Hepatocyte (in vitro differentiated cells): ENCODE data around the gene MICU1. TPM values are rescaled to one million over a fixed set of nuclear protein-coding genes. Genes with fewer than 3 reads are reported as not detected.
"Not testable (repeated sequence)": the region's sequence is repeated elsewhere in the genome, so short reads cannot be mapped to it uniquely, and the experiment has no call there.

Experiments
- DNase-seq: peaks from one replicate; pipeline ENCODE4 v3.0.0-alpha.2; 2016; ENCODE audit warnings: low spot score
- H2AFZ ChIP-seq: fragments of 200-600 bp; sonication (generic); 2 replicates; pipeline ENCODE4 v1.6.0; 2016; ENCODE audit warnings: antibody characterized with exemption, mild to moderate bottlenecking
- H3K27ac ChIP-seq: fragments of 200-600 bp; sonication (generic); 2 replicates; pipeline ENCODE4 v1.5.1; 2016; ENCODE audit warnings: mild to moderate bottlenecking
- H3K27me3 ChIP-seq: fragments of 200-600 bp; sonication (generic); 2 replicates; pipeline ENCODE4 v1.6.1; 2016
- H3K36me3 ChIP-seq: fragments of 200-600 bp; sonication (generic); replicated peaks from 2 replicates; pipeline ENCODE4 v1.5.1; 2016; ENCODE audit warnings: low read depth; ENCODE audit not compliant: insufficient read depth
- H3K4me1 ChIP-seq: fragments of 200-600 bp; sonication (generic); 2 replicates; pipeline ENCODE4 v1.5.1; 2016; ENCODE audit warnings: mild to moderate bottlenecking, moderate library complexity; ENCODE audit not compliant: insufficient read depth
- H3K4me2 ChIP-seq: fragments of 200-600 bp; sonication (generic); 2 replicates; pipeline ENCODE4 v1.6.0; 2016
- H3K4me3 ChIP-seq: fragments of 200-600 bp; sonication (generic); 2 replicates; pipeline ENCODE4 v1.5.1; 2016; ENCODE audit warnings: mild to moderate bottlenecking
- H3K79me2 ChIP-seq: fragments of 200-600 bp; sonication (generic); 2 replicates; pipeline ENCODE4 v1.6.0; 2017; ENCODE audit warnings: mild to moderate bottlenecking
- H3K9me2 ChIP-seq: fragments of 200-600 bp; sonication (generic); replicated peaks from 2 replicates; pipeline ENCODE4 v1.6.0; 2017; ENCODE audit warnings: mild to moderate bottlenecking; ENCODE audit not compliant: insufficient read depth
- H3K9me3 ChIP-seq: fragments of 200-600 bp; sonication (generic); 2 replicates; pipeline ENCODE4 v1.5.1; 2016; ENCODE audit warnings: low read depth, mild to moderate bottlenecking
- H4K20me1 ChIP-seq: fragments of 200-600 bp; sonication (generic); 2 replicates; pipeline ENCODE4 v1.6.0; 2016; ENCODE audit warnings: mild to moderate bottlenecking; ENCODE audit not compliant: insufficient read depth, poor library complexity, severe bottlenecking
- CTCF ChIP-seq: fragments of 200-600 bp; sonication (generic); IDR thresholded peaks from 2 replicates; pipeline ENCODE4 v1.5.1; 2016; ENCODE audit warnings: antibody characterized with exemption, mild to moderate bottlenecking; ENCODE audit not compliant: poor library complexity
- EZH2 ChIP-seq: fragments of 200-600 bp; sonication (generic); IDR thresholded peaks from 2 replicates; pipeline ENCODE4 v1.6.1; 2016; ENCODE audit warnings: antibody characterized with exemption, mild to moderate bottlenecking, borderline replicate concordance
- EZH2phosphoT487 ChIP-seq: fragments of 200-600 bp; sonication (generic); IDR thresholded peaks from one replicate; pipeline ENCODE4 v1.6.1; 2018; ENCODE audit warnings: antibody characterized with exemption, mild to moderate bottlenecking, low read depth, moderate library complexity; ENCODE audit not compliant: unreplicated experiment, severe bottlenecking
- WGBS: methylation state at CpG from one replicate; pipeline ENCODE4 v1.1.6; 2016; ENCODE audit warnings: low lambda C conversion rate; ENCODE audit errors: missing lambda C conversion rate; 5-methylcytosine and 5-hydroxymethylcytosine counted together
- polyA plus RNA-seq: library from polyadenylated mRNA; unstranded; fragments of >200 nt; fragmentation: Nextera tagmentation; extraction: Ambion mirVana; gene quantifications from 2 replicates; pipeline ENCODE4 v1.2.1, GENCODE V29; 2016
- total RNA-seq: library from RNA; depleted of rRNA; stranded (reverse); fragments of >200 nt; gene quantifications from 2 replicates; pipeline ENCODE4 v1.2.3, GENCODE V29; 2014

Gene MICU1
- total and polyA plus RNA-seq, 2 experiments from 2014 or later, result 34.0 to 60.1 TPM

- no peak for DNase-seq
- Histone ChIP-seq H3K36me3 (no peaks in the 10 kb centered on the region), H3K27ac (no peak overlapping the region), H3K4me2 (no peak overlapping the region), H3K9me3 (no peaks in the 10 kb centered on the region), H2AFZ (no peak overlapping the region), H4K20me1 (no peaks in the 10 kb centered on the region), H3K9me2 (no peaks in the 10 kb centered on the region), H3K79me2 (no peaks in the 10 kb centered on the region), H3K27me3 (no peaks in the 10 kb centered on the region), H3K4me1 (no peaks in the 10 kb centered on the region), H3K4me3 (no peak overlapping the region)
- TF ChIP-seq EZH2phosphoT487 (no peak), CTCF (no peak), EZH2 (no peak)
- WGBS, result 58% methylated on average over 3 of the region's 3 CpGs
Observed at GRCh38 chr10:72386916-72387586, 238.8 kb downstream of the MICU1 start.

GRCh38 chr10:72385724-72386123, 240.2 kb downstream of the MICU1 start:
- no peak overlapping the region for H3K4me3 ChIP-seq
- H3K36me3 ChIP-seq, result no peaks in the 10 kb centered on the region
- no peaks in the 10 kb centered on the region for H3K9me2 ChIP-seq
- 95% methylated on average over 4 of the region's 4 CpGs for WGBS
- no peaks in the 10 kb centered on the region for H3K4me1 ChIP-seq
- no peak overlapping the region for H2AFZ ChIP-seq
- H3K9me3 ChIP-seq, result no peaks in the 10 kb centered on the region
- no peak for DNase-seq
- H3K79me2 ChIP-seq, result no peaks in the 10 kb centered on the region
- H3K4me2 ChIP-seq, result no peak overlapping the region
- no peak overlapping the region for H3K27ac ChIP-seq
- no peaks in the 10 kb centered on the region for H4K20me1 ChIP-seq
- H3K27me3 ChIP-seq, result no peaks in the 10 kb centered on the region
- TF ChIP-seq CTCF, result no peak

- WGBS, result 85% methylated on average over 7 of the region's 7 CpGs
- not testable (repeated sequence) for DNase-seq, H3K27ac ChIP-seq
Observed at GRCh38 chr10:72384982-72385381, 240.9 kb downstream of the MICU1 start.

GRCh38 chr10:72379776-72380175, 246.1 kb downstream of the MICU1 start:
- Histone ChIP-seq H3K9me3 (no peaks in the 10 kb centered on the region), H3K4me3 (no peak overlapping the region), H3K4me2 (no peak overlapping the region), H3K9me2 (no peaks in the 10 kb centered on the region), H2AFZ (no peak overlapping the region), H4K20me1 (no peaks in the 10 kb centered on the region), H3K27me3 (no peaks in the 10 kb centered on the region), H3K79me2 (no peaks in the 10 kb centered on the region), H3K27ac (no peak overlapping the region), H3K36me3 (no peaks in the 10 kb centered on the region), H3K4me1 (no peaks in the 10 kb centered on the region)
- TF ChIP-seq CTCF (no peak), EZH2phosphoT487 (no peak), EZH2 (no peak)
- DNase-seq, result no peak
- WGBS, result 90% methylated on average over 2 of the region's 2 CpGs

More at GRCh38 chr10:72384982-72385381, 240.9 kb downstream of the MICU1 start:
- H3K4me1 ChIP-seq, H3K36me3 ChIP-seq, H3K4me2 ChIP-seq, H3K4me3 ChIP-seq, H2AFZ ChIP-seq, H3K79me2 ChIP-seq, H3K9me2 ChIP-seq, H3K27me3 ChIP-seq, H4K20me1 ChIP-seq, H3K9me3 ChIP-seq: not testable (repeated sequence)
